HG02759 (cell line): Measurements from ENCODE around the gene ZNG1B.
"Not testable (repeated sequence)": the region's sequence is repeated elsewhere in the genome, so short reads cannot be mapped to it uniquely, and the experiment has no call there.

Experiments
- ATAC-seq: cut with Tn5 transposase; IDR thresholded peaks from one replicate; pipeline ENCODE4 v1.9.1; 2021; ENCODE audit warnings: mild to moderate bottlenecking, moderate library complexity; ENCODE audit not compliant: unreplicated experiment

The ZNG1B gene

GRCh38 chr2:113542529-113542928, 105.0 kb downstream of the ZNG1B start:
- ATAC-seq: not testable (repeated sequence)
